GM18526 (cell line): Measurements from ENCODE around the gene CIAO2B.

Source experiments
- POLR2A ChIP-seq: IDR thresholded peaks from 3 replicates; pipeline ENCODE4 v1.6.1; 2011; ENCODE audit not compliant: insufficient read length; ENCODE audit errors: extremely low read depth

The CIAO2B gene

DNA sequence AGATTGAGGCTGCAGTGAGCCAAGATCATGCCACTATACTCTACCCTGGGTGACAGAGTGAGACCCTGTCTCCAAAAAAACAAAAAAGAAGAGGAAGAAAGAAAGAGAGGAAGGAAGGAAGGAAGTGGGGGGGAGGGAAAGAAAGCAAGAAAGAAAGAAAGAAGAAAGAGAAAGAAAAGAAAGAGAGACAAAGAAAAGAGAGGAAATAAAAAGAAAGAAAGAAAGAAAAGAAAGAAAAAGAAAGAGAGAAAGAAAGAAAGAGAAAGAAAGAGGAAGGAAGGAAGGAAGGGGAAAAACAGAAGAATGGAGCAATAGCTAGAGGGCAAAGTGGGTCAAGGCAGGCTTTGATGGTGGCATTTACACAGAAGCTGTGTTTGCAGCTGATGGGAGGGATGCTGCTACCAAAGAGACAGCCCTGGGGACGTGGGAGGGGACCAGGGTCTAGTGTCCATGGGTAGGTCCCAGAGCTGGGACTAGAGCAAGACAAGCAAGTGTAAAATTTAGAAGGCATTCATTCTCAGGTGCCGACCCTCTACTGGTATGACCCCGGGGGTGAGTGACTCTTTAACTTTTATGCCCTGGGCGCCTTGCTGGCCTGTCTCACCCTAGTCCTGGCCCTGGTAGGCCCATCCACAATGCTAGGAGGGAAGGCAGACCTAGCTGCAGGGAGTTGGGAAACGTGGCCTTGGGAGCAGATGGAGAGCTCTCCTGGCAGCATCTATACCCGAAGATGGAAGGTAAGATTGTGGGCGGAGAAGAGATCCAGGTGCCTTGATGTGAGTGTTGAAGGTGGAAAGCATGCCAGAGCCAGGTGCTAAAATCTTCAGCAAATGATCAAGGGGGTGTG, 24.9 kb upstream of the CIAO2B start:
- TF ChIP-seq POLR2A: no peak

DNA sequence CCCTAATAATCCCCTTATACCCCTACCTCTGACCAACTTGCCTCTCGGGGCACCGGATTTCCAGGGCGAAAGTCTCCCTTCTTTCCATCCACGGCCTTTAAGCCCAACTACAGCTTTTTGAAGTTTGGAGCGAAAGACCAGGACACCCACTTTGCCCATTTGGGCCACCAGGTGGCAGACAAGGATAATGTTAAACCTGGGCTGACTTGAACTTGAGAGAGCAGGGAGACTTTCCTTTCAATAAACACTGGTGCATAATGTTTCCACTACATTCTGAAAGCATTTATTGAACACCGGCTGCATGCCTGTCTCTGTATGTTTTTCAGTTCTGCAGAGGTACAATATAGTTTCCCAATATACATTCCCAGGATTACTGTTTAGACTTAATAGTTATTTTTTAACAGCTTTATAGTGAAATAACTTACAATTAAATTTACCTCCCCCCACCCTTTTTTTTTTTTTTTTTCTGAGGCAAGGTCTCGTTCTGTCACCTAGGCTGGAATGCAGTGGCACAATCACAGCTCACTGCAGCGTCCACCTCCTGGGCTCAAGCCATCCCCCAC, 20.0 kb upstream of the CIAO2B start:
- TF ChIP-seq POLR2A: no peak

DNA sequence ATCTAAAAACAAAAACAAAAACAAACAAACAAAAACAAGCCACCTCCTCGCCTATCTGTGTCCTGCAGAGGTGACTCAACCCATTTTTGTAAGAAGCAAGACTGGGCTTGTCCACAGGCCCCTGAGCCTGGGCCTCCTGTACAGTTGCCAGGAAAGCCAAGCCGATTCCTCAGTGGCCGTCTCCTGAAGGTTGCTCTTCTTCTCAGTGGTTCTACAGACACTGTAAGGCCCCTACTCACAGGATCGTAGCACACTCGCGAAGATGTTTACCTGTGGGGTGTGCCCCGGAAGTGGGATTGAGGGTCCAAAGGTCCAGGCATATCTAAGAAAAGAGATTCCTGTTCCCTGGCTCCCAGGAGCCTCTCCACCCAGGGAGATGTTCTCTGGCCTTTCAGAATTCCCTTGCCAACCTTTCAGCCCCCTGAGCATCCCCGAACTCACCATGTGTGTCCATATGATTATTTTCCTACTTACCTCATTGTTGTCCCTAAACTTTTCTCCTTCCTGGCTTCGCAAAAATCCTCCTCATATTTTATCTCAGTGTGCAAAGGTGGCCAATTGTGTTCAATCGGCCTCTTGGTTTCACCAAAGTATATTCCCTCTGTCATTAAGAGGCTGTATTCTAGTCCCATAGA, 19.4 kb upstream of the CIAO2B start:
- TF ChIP-seq POLR2A: no peak

DNA sequence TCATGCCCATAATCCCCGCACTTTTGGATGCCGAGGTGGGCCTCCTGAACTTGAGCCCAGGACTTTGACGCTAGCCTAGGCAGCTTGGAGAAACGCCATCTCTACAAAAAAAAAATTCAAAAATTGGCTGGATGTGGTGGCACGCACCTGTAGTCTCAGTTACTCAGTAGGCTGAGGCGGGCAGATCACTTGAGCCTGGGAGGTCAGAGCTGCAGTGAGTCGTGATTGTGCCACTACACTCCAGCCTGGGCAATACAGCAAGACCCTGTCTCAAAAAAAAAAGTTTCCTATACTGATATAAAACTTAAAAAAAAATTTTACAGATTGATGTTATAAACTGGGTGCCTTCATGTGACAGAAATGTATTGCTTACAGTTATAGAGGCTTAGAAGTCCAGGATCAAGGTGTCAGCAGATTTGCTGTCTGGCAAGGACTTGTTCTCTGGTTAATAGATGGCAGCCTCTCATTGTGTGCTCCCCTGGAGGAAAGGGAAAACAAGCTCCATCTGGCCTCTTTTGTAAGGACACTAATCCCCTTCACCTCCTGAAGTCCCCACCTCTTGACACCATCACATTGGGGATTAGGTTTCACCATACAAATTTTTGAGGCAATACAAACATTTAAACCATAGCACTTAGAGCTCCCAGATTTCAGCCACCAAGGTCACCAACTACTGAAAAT, 18.4 kb upstream of the CIAO2B start:
- TF ChIP-seq POLR2A: no peak

DNA sequence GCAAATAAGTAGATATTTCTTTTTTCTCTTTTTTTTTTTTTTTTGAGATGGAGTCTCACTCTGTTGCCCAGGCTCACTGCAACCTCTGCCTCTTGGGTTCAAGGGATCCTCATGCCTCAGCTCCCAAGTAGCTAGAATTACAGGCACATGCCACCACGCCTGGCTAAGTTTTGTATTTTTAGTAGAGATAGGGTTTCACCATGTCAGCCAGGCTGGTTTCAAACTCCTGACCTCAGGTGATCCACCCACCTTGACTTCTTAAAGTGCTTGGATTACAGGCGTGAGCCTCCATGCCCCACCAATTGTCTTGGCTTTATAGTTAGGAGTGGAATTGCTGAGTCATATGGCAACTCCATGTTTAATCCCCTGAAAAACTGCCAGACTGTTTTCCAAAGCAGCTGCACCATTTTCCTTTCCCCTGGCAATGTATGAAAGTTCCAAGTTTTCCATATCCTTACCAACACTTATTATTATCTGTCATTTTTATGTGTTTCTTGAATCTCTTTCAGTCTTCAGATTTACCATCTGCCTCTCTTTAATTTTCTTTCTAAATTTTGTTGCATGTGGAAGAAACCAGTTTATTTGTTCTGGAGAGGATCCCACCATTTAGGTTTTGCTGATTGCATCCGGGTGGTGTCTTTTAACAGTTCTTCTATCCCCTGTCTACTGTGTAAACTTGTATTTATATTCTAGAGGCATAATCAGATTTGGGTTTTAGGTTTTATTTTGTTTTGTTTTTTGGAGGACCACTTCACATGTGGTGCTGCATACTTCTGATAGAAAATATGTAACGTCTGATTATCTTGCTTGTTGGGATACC, 17.0 kb upstream of the CIAO2B start:
- no peak for TF ChIP-seq POLR2A

DNA sequence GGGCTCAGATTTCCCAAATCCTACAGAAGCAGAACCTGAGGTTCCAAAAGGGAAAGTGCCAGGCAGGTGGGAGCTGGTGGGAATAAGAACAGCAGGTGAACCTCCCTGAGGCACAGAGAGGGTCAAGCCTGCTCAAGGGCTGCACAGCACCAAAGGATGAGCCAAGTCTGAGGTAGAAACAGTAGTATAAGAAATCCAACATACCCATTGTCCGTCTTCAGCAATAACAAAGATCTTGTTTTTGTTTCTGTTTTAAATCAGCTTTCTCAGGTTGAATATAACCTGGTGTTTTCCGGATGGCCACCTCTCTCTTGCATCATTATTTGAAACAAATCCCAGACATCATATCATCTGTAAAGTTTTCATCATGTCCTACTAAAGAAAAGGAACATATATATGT, 16.2 kb upstream of the CIAO2B start:
- no peak for TF ChIP-seq POLR2A

DNA sequence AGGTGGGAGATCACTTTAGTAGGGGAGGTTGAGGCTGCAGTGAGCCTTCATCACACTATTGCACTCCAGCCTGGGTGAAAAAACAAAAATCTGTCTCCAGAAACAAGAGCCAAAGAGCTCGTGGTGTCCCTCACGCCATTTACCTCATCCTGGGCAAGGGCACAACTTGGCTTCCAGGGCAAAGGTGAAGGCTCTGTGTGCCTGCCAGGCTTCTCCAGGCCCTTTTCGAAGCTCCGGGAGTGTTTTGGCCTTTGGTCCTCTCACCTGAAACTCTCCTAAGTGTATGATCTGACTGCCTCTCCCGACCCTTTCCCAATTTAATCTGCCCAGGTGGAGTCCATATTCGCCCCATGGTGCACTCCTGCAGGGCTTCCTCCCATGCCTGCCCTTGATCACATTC, 15.3 kb upstream of the CIAO2B start:
- TF ChIP-seq POLR2A: no peak

DNA sequence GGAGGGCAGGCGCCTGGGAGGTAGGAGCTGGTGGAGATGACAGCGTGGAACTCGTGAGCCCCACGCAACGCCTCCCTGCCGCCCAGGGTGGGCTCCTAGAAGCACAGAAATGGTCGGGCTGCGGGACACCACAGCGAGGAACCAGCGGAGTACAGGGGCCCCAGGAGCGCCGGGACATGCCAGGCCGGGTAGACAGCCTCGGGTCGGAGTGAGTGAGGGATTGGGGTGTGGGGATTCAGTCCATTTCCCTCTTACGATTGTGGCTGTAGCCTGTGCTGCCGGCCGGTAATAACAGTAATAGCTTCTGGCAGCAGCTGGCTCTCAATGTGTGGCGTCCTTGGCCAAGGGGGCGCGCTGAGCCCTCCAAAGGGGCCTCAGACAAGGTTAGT, 14.6 kb upstream of the CIAO2B start:
- no peak for TF ChIP-seq POLR2A

DNA sequence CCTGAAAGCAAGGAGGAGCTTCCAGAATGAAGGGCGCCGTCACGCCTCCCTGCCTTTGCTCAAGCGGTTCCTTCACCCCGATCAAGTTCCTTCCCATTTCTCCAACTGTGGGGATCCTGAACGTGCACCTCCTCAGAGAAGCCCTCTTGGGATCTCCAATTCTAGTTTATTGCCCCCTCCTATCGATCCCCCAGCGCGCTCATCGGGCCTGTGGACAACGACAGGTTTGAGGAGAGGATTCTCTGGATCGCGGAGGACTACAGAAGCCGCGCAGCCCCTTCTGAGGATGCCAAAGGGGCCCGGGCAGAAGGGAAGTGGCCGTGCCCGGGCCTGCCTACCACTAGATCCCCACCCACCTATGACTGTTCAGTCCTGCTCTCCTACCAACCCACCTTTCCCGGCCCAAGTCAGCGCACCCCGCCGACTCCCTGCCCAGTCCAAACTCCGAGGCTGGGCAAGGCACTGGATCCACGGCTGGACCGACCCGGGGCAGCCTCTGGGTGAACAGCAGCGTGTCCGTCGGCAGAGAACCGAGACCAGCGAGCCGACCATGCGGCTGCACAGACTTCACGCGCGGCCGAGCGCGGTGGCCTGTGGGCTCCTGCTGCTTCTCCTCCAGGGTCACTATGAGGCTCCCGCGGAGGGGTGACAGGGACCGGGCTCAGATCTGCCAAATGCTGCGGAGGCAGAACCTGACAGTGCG, 14.1 kb upstream of the CIAO2B start:
- TF ChIP-seq POLR2A: no peak

DNA sequence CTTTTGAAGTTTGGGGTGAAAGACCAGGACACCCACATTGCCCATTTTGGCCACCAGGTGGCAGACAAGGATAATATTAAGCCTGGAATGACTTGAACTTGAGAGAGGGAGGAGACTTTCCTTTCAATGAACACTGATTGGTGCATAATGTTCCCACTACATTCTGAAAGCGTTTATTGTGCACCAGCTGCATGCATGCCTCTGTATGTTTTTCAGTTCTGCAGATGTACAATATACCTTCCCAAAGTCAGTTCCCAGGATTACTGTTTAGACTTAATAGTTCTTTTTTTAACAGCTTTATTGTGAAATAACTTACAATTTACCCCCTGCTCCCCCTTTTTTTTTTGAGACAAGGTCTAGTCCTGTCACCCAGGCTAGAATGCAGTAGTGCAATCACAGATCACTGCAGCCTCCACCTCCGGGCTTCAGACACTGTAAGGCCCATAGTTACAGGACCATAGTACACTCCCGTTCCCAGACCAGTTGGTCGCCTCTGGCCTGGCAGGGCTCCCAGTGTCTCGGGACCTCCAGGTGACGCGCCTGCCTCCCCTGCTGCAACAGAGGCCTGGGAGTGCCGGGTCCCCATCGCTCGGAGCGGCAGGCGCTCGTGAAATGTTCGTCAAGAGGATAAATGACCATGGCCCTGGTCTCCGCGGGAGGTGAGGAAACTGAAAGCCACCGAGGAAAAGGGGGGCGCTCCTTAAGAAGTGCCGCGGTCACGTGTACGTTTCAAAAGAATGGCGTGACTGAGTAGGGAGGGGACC, 13.3 kb upstream of the CIAO2B start:
- TF ChIP-seq POLR2A: no peak

DNA sequence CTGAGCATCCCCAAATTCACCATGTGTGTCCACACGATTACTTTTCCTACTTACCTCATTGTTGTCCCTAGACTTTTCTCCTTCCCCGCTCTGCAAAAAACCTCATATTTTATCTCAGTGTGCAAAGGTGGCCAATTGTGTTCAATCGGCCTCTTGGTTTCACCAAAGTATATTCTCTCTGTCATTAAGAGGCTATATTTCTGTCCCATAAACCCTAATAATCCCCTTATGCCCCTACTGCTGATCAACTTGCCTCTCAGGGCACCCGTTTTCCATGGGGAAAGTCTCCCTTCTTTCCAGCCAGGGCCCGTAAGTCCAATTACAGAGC, 12.7 kb upstream of the CIAO2B start:
- no peak for TF ChIP-seq POLR2A

DNA sequence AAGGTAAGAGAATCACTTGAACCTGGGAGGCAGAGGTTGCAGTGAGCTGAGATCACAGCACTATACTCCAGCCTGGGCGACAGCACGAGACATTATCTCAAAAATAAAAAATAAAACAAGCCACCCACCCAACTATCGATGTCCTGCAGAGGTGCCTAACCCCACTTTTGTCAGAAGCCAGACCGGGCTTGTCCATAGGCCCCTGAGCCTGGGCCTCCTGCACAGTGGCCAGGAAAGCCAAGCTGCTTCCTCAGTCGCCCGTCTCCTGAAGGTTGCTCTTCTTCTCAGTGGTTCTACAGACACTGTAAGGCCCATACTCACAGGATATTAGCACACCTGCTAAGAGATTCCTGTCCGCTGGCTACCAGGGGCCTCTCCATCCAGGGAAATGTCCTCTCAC, 12.3 kb upstream of the CIAO2B start:
- no peak for TF ChIP-seq POLR2A

DNA sequence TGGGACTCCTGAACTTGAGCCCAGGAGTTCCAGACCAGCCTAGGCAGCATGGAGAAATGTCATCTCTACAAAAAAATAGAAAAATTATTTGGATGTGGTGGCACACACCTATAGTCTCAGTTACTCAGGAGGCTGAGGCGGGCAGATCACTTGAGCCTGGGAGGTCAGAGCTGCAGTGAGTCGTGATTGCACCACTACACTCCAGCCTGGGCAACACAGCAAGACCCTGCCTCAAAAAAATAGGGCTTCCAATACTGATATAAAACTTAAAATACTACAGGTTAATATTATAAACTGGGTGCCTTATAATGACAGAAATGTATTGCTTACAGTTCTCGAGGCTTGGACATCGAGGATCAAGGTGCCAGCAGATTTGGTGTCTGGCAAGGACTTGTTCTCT, 11.7 kb upstream of the CIAO2B start:
- no peak for TF ChIP-seq POLR2A

DNA sequence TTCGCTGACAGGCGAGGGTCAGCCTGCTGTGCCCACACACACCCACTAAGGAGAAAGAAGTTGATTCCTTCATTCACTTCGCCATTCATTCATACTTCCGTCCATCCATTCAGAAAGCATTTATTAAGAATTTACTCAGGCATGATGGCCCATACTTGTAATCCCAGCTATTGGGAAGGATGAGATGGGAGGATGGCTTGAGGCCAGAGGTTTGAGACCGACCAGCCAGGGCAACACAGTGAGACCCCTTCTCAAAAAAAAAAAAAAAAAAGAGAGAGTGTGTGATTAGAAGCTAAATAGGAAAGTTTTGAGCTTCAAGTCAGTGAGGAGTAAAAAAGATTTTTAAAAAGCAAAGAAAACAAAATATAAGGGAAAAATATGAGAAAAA, 9.8 kb upstream of the CIAO2B start:
- no peak for TF ChIP-seq POLR2A
